Measurements from ENCODE around the gene ARHGEF38.

GRCh38 chr4:105551965-105552746 lies at the start of gene ARHGEF38:
- TF ChIP-seq CTCF (conservative IDR thresholded peaks at IDR 0.05) (no peak), EZH2 (IDR thresholded peaks at IDR 0.05; ENCODE audit: low read depth) (no peak)
